VCaP (cell line): ENCODE data around the gene PRKACA.

Source experiments
- H3K27ac ChIP-seq: fragments of 450-650 bp; 2 replicates; pipeline ENCODE4 v1.5.1; 2017
- TF ChIP-seq, protein P1 (sequence below): fragments of 450-650 bp; conservative IDR thresholded peaks from 2 replicates; pipeline ENCODE4 v1.5.1; 2017; ENCODE audit warnings: mild to moderate bottlenecking, moderate library complexity

Gene PRKACA

DNA sequence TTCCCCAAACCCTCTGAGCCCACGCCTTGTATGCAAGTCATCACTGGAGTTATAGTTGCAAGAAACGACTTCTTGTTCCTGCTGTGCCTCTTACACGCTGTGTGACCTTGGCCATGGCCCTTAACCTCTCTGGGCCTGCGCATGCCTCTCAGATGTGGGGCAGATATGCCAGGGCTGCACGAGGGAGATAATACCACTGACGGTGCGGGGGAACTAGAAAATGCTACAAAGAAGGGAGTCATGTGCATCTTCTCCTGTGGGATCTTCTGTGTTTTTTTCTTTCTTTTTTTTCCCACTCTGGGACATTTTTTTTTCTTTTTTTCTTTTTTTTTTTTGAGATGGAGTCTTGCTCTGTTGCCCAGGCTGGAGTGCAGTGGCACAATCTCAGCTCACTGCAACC is 22.7 kb downstream of the PRKACA start:
- TF ChIP-seq, protein P1, sequence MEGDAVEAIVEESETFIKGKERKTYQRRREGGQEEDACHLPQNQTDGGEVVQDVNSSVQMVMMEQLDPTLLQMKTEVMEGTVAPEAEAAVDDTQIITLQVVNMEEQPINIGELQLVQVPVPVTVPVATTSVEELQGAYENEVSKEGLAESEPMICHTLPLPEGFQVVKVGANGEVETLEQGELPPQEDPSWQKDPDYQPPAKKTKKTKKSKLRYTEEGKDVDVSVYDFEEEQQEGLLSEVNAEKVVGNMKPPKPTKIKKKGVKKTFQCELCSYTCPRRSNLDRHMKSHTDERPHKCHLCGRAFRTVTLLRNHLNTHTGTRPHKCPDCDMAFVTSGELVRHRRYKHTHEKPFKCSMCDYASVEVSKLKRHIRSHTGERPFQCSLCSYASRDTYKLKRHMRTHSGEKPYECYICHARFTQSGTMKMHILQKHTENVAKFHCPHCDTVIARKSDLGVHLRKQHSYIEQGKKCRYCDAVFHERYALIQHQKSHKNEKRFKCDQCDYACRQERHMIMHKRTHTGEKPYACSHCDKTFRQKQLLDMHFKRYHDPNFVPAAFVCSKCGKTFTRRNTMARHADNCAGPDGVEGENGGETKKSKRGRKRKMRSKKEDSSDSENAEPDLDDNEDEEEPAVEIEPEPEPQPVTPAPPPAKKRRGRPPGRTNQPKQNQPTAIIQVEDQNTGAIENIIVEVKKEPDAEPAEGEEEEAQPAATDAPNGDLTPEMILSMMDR, result no peak

DNA sequence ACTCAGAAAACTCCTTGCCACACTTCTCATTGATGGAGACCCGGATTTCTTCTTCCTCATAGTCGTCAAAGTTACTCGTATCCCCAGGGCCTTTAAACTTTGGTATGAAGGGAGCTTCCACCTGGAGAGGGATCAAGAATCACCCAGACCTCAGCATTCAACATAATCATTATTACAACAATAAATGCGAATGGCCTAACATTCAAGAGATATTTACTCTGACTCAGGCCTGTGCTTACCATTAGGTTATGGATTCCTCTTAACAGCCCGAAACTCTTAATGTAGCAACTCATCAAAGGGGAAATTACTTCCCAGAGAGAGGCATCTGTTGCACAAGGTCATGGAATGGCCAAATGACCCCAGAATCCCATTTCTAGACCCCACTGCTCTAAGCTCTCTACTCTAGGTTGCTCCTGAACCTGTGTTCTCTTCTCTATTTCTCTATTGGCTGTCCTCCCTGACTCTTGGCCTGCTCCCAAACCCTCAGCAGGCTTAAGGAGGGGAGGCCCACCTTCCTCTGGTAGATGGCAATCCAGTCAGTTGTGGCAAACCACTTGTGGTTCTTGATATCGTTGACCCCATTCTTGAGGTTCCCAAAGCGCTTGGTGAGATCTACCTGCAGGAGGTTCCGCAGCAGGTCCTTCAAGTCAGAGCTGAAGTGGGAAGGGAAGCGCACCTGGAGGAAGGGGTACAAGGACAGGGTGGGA is 24.3 kb downstream of the PRKACA start:
- TF ChIP-seq, protein P1, result no peak
- H3K27ac ChIP-seq, result no peak overlapping the region

More for the DNA sequence above, 22.7 kb downstream of the PRKACA start:
- no peak overlapping the region for H3K27ac ChIP-seq

DNA sequence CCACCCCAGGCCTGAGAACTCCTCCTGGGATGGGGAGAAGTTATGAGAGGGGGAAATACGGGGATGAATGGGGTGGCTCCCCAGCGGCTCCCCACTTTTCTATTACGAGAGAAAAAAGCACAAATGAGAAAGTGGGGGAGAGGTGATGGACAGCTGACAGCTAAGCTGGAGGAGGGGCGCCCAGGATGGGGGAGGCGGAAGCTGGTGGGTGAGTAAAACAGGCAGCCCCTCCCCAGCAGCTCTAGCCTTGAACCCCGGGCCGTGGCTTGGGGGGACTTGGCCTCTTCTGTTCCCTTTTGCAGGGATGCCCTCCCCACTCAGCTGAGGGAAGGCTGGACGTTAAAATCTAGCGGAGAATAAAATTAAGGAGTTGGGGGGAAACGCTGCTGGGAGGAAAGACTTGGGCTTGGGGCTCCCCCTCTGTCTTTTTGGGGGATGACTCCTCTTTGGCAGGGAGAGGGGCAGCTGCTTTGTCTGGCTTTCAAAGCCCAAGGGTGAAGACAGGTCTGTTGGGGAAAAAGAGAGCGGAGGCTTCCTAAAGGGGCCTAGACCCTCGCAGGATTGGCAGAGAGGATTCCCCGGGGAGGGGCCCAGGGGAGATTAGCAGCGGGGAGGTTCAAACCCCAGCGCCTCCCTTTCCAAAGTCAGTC is 25.6 kb downstream of the PRKACA start:
- H3K27ac ChIP-seq, result peak overlapping the region; percentile 90
- TF ChIP-seq, protein P1, result no peak

DNA sequence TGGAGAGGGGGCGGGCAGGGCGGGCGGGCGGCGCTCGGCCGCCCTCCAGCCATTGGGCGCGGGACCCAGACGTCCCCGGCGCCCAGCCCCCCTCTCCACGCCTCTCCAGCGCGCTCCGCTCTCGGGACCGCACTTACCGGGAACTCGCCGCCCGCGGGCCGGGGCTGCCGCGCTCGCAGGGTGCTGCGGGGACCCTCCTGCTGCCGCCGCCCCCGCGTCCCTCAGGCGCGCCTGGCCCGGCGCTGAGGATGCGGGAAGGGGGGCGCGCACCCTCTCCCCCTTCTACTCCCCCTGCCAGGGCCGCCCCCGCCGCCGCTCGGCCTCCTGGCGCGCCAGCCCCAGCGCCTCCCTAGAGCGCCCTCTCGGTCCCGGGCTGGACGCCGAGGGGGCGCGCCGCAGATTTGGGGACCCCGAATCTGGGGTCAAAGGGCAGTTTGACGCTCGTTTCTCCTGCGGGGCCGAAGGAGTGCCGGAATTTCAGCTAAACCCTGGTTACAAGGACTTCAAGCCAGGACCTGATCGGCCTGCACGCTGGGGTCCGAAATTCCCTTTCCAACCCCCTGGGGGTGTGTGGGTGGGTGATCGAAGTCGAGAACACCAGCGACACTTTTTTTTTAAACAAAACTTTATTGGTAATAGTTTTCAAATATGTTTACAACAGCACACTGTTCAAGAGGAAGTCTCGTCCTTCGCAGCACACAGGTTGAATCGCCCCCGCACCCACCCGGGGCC is 26.3 kb downstream of the PRKACA start:
- H3K27ac ChIP-seq, result peak overlapping the region; percentile 90
- TF ChIP-seq, protein P1, result peak; percentile 36

DNA sequence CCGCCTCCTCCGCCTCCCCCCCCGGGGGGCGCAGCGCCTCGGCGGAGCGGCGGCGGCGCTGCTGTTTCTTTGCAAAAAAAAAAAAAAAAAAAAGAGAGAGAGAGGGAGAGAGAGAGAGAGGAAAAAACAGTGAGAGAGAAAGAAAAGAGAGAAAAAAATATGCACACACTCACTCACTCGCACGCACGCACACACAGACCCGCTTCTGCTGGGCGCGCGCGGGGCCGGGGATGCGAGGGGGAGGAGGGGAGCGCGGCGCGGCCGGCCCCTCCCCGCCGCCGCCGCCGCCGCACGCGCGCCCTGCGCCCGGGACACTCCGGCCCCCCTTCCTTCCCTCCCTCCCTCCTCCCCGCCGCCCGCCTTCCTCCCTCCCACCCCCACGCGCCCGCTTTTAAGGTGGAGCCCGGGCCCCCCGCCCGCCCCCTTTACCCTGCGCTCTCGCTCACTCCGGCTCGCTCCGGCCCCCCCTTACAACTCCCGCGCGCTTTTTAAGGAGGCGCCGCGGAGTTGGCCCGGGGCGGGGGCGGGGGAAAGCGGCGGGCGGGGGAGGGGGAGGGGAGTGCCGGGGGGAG is 27.0 kb downstream of the PRKACA start, which contains the start of gene SAMD1:
Gene SAMD1 (minus strand): TSS at position 243 of the 572 bp plus-strand sequence.
- peak within 1 kb of the TSS; percentile 90 for H3K27ac ChIP-seq
- TF ChIP-seq, protein P1, result no peak

DNA sequence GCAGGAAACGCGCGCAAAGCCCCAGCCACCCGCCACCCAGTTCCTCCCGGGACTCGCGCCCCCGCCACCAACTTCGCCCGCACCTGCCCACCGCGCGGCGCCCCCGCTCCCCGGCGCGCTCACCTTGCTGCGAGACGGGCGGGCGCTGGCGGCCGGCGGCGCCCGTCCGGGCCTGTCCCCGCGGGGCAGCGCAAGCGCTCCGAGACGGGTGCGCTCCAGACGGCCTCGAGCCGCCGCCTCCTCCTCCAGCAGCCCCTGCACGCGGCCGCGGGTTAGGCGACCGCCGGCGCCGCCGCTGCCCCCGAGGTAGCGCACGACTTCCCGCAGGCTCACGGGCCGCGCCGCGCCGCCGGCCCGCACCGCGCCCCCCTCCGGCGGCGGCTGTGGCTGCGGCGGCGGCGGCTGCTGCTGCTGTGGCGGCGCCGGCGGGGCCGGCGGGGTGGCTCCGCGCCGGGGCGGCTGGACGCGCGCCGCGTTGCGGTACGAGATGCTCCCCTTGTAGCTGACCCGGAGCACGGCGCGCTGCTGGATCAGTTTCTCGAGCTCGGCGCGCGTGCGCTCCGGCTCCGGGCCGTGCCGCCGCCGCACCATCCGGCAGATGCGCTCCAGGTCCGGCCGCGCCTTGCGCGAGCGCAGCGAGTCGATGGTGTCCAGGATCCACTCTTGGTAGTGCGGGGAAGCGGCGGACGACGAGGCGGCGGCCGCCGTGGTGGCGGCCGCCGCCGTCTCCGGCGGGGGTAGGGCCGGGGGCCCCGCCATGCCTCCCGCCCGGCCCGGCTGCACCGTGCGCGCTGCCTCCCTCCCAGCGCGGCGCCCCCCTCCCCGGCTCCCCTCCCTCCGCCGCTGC is 27.7 kb downstream of the PRKACA start:
- peak overlapping the region; percentile 90 for H3K27ac ChIP-seq
- TF ChIP-seq, protein P1, result peak; percentile 46
